ENCODE data around the gene PTCRA.

GRCh38 chr6:42967228-42967627 is 51.4 kb downstream of the PTCRA start:
- no peak for TF ChIP-seq CTCF (conservative IDR thresholded peaks at IDR 0.05; ENCODE audit: low read depth in 2 of 2)
- TF ChIP-seq POLR2AphosphoS5 (IDR thresholded peaks at IDR 0.05; ENCODE audit: low read depth), result no peak
- TF ChIP-seq EZH2phosphoT487 (IDR thresholded peaks at IDR 0.05; ENCODE audit: unreplicated experiment), result no peak
- no peak for TF ChIP-seq ETS1 (IDR thresholded peaks at IDR 0.05)
- TF ChIP-seq, protein P1, sequence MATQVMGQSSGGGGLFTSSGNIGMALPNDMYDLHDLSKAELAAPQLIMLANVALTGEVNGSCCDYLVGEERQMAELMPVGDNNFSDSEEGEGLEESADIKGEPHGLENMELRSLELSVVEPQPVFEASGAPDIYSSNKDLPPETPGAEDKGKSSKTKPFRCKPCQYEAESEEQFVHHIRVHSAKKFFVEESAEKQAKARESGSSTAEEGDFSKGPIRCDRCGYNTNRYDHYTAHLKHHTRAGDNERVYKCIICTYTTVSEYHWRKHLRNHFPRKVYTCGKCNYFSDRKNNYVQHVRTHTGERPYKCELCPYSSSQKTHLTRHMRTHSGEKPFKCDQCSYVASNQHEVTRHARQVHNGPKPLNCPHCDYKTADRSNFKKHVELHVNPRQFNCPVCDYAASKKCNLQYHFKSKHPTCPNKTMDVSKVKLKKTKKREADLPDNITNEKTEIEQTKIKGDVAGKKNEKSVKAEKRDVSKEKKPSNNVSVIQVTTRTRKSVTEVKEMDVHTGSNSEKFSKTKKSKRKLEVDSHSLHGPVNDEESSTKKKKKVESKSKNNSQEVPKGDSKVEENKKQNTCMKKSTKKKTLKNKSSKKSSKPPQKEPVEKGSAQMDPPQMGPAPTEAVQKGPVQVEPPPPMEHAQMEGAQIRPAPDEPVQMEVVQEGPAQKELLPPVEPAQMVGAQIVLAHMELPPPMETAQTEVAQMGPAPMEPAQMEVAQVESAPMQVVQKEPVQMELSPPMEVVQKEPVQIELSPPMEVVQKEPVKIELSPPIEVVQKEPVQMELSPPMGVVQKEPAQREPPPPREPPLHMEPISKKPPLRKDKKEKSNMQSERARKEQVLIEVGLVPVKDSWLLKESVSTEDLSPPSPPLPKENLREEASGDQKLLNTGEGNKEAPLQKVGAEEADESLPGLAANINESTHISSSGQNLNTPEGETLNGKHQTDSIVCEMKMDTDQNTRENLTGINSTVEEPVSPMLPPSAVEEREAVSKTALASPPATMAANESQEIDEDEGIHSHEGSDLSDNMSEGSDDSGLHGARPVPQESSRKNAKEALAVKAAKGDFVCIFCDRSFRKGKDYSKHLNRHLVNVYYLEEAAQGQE (IDR thresholded peaks at IDR 0.05; ENCODE audit: unreplicated experiment), result no peak
